ENCODE measurements around the gene ZNF714. TPM values are rescaled to one million over a fixed set of nuclear protein-coding genes. Genes with fewer than 3 reads are reported as not detected.

The ZNF714 gene
- polyA plus RNA-seq, 3 donors: 1.7 to 5.8 (median 2.4) TPM

DNA sequence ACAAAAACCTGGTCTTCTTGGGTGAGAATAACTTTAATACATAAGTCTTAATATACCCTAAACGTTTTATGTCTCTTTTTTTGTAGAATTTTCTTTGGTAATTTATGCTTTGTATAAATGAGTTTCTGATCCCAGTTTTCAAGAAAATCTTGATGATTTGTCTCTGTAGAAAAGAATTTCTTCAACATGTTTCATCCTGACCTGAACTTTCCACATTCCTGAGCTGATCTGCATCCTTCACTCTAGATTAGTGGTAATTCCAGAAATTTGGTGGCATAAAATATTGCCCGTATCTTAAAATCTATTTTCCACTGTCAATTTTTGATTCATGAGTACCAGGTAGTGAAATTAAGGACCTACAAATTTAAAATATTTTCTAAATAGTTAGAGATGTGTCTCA, 16.3 kb downstream of the ZNF714 start:
- Mint-ChIP-seq H3K4me1 (no peaks in the 10 kb centered on the region), H3K36me3 (peaks cover 26 to 70% of the 10 kb centered on the region in 2 donors), H3K27me3 (ENCODE audit: low read depth in 3 of 3) (no peaks in the 10 kb centered on the region), H3K4me3 (no peak overlapping the region), H3K9me3 (peaks cover 2 to 29% (median 16%) of the 10 kb centered on the region in 7 donors), H3K27ac (no peak overlapping the region)
- H2AFZ ChIP-seq (ENCODE audit: insufficient read depth, low read depth, low read length, poor library complexity, severe bottlenecking): no peak overlapping the region
- TF ChIP-seq, protein P1, sequence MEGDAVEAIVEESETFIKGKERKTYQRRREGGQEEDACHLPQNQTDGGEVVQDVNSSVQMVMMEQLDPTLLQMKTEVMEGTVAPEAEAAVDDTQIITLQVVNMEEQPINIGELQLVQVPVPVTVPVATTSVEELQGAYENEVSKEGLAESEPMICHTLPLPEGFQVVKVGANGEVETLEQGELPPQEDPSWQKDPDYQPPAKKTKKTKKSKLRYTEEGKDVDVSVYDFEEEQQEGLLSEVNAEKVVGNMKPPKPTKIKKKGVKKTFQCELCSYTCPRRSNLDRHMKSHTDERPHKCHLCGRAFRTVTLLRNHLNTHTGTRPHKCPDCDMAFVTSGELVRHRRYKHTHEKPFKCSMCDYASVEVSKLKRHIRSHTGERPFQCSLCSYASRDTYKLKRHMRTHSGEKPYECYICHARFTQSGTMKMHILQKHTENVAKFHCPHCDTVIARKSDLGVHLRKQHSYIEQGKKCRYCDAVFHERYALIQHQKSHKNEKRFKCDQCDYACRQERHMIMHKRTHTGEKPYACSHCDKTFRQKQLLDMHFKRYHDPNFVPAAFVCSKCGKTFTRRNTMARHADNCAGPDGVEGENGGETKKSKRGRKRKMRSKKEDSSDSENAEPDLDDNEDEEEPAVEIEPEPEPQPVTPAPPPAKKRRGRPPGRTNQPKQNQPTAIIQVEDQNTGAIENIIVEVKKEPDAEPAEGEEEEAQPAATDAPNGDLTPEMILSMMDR (IDR thresholded peaks at IDR 0.05): no peak
- intact Hi-C loops (cut with micrococcal nuclease): no loop called here
- H3K9ac ChIP-seq (ENCODE audit: insufficient read depth, low read length, poor library complexity, severe bottlenecking): no peak overlapping the region
- H3K9me3 ChIP-seq (replicated peaks in 1 of 2; ENCODE audit: control insufficient read depth in 1 of 2, insufficient read depth in 1 of 2, low read length in 2 of 2): peaks cover 0 to 24% of the 10 kb centered on the region in 2 donors
- H3K4me1 ChIP-seq (ENCODE audit: control insufficient read depth in 1 of 2, insufficient read depth in 2 of 2, low read length in 2 of 2): no peaks in the 10 kb centered on the region
- no peak overlapping the region for H3K27ac ChIP-seq (ENCODE audit: low read depth in 1 of 2, low read length in 2 of 2)
- H4K20me1 ChIP-seq (ENCODE audit: insufficient read depth, low read length): no peaks in the 10 kb centered on the region
- WGBS (ENCODE audit: insufficient coverage): no CpG with 5 or more reads among the region's 2 CpGs
- no peak for DNase-seq
- H3K36me3 ChIP-seq (replicated peaks in 1 of 2; ENCODE audit: control insufficient read depth in 1 of 2, insufficient read depth in 2 of 2, low read length in 2 of 2): peaks cover under 1 to 30% of the 10 kb centered on the region in 2 donors
- no peaks in the 10 kb centered on the region for H3K27me3 ChIP-seq (ENCODE audit: control insufficient read depth in 2 of 2, insufficient read depth in 2 of 2, low read length in 2 of 2)
- peaks cover 7% of the 10 kb centered on the region for H3K79me2 ChIP-seq (ENCODE audit: insufficient read depth, low read length)
- H3K4me3 ChIP-seq (replicated peaks in 1 of 3; ENCODE audit: low read depth in 2 of 3, low read length in 3 of 3): no peak overlapping the region
- no peak overlapping the region for H3K4me2 ChIP-seq (replicated peaks; ENCODE audit: extremely low read depth, low read length, poor library complexity, severe bottlenecking)

DNA sequence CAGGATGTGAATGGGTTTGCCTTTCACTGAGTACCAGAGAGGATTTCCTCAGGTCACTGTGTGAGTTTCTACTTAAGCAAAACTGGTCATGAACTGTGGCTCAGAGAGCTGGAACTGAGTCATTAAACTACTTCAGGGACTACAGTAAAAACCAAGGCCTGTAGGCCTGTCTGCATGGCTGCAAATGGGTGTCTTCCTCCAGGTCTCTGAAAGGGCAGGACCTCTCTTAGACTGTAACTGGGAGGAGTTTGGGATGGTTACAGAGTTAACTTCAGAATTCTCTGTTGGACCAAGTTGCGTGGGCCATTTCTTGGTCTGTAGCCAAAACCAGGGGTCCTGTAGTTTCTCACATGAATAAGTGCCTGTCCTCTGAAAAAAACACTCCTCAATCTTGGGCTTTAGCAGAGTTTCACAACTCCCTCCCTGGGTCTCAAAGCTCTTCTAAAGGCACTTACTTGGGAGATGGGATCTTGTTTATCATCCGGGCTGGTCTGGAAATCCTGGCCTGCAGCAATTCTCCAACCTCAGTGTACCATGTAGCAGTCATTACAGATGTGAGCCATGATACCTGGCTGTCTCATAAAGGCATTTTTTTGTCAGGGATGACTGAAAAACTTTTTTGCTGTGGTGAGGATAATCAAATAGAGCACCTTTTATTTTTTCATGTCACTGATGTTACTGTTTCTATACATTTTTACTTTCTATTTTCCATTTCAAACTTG, 19.7 kb downstream of the ZNF714 start:
- no peak overlapping the region for H3K27ac Mint-ChIP-seq
- intact Hi-C loops (cut with micrococcal nuclease): no loop called here
- Histone ChIP-seq H3K9me3 (replicated peaks in 1 of 2; ENCODE audit: control insufficient read depth in 1 of 2, insufficient read depth in 1 of 2, low read length in 2 of 2) (peaks cover 11 to 26% of the 10 kb centered on the region in 2 donors), H3K4me3 (replicated peaks in 1 of 3; ENCODE audit: low read depth in 2 of 3, low read length in 3 of 3) (no peak overlapping the region), H2AFZ (ENCODE audit: insufficient read depth, low read depth, low read length, poor library complexity, severe bottlenecking) (no peak overlapping the region), H3K4me1 (ENCODE audit: control insufficient read depth in 1 of 2, insufficient read depth in 2 of 2, low read length in 2 of 2) (no peaks in the 10 kb centered on the region), H4K20me1 (ENCODE audit: insufficient read depth, low read length) (no peaks in the 10 kb centered on the region), H3K36me3 (replicated peaks in 1 of 2; ENCODE audit: control insufficient read depth in 1 of 2, insufficient read depth in 2 of 2, low read length in 2 of 2) (peaks cover 5 to 54% of the 10 kb centered on the region in 2 donors), H3K27ac (ENCODE audit: low read depth in 1 of 2, low read length in 2 of 2) (no peak overlapping the region), H3K9ac (ENCODE audit: insufficient read depth, low read length, poor library complexity, severe bottlenecking) (no peak overlapping the region), H3K4me2 (replicated peaks; ENCODE audit: extremely low read depth, low read length, poor library complexity, severe bottlenecking) (no peak overlapping the region), H3K79me2 (ENCODE audit: insufficient read depth, low read length) (no peaks in the 10 kb centered on the region), H3K27me3 (ENCODE audit: control insufficient read depth in 2 of 2, insufficient read depth in 2 of 2, low read length in 2 of 2) (no peaks in the 10 kb centered on the region)
- H3K4me1 Mint-ChIP-seq: no peaks in the 10 kb centered on the region
- WGBS (ENCODE audit: insufficient coverage): 100% methylated on average over 1 of the region's 2 CpGs
- DNase-seq: no peak
- peaks cover 24 to 78% of the 10 kb centered on the region in 2 donors for H3K36me3 Mint-ChIP-seq
- TF ChIP-seq, protein P1 (IDR thresholded peaks at IDR 0.05): no peak
- no peak overlapping the region for H3K4me3 Mint-ChIP-seq
- H3K27me3 Mint-ChIP-seq (ENCODE audit: low read depth in 3 of 3): no peaks in the 10 kb centered on the region
- peaks cover 6 to 45% (median 22%) of the 10 kb centered on the region in 7 donors for H3K9me3 Mint-ChIP-seq
